ENCODE results near the gene VPS13A.
A peak's percentile ranks its signal among the peaks of the same experiment; 100 is the strongest.

Gene VPS13A

DNA sequence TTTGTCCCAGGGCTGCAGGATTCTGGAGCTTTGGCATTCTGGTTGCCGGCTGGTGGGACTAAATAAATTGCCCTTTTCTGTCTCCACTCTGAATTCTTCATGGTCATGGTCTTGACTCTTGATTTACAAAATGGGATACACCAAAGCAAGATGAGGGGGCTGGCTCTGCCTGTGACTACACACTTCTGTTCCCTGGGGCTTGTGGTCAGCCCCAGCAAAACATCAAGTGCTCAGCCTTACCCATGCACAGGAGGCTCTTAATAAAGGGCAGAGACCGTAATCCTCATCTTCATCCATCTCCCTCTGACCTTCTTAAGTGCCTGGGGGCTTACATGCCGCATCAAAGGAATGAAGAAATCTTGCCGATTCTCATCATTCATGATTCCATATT lies 272.7 kb downstream of the VPS13A start:
- no peak overlapping the region for H3K4me3 ChIP-seq (ENCODE audit: low read depth, low read length)
- DNase-seq (ENCODE audit: low read depth) = no peak
- TF ChIP-seq MAX (IDR thresholded peaks at IDR 0.05; ENCODE audit: low read depth, low read length) (no peak), POLR2A (IDR thresholded peaks at IDR 0.05; ENCODE audit: extremely low read depth, insufficient read length) (no peak), MYC (IDR thresholded peaks at IDR 0.05; ENCODE audit: low read depth, low read length) (no peak)

GRCh38 chr9:77451507-77451906 lies 274.2 kb downstream of the VPS13A start:
- no peak overlapping the region for H3K4me3 ChIP-seq (ENCODE audit: low read depth, low read length)
- TF ChIP-seq POLR2A (IDR thresholded peaks at IDR 0.05; ENCODE audit: extremely low read depth, insufficient read length) (no peak), CTCF (IDR thresholded peaks at IDR 0.05; ENCODE audit: low read depth, low read length) (no peak), MAX (IDR thresholded peaks at IDR 0.05; ENCODE audit: low read depth, low read length) (no peak), MYC (IDR thresholded peaks at IDR 0.05; ENCODE audit: low read depth, low read length) (no peak)
- DNase-seq (ENCODE audit: low read depth) = no peak

DNA sequence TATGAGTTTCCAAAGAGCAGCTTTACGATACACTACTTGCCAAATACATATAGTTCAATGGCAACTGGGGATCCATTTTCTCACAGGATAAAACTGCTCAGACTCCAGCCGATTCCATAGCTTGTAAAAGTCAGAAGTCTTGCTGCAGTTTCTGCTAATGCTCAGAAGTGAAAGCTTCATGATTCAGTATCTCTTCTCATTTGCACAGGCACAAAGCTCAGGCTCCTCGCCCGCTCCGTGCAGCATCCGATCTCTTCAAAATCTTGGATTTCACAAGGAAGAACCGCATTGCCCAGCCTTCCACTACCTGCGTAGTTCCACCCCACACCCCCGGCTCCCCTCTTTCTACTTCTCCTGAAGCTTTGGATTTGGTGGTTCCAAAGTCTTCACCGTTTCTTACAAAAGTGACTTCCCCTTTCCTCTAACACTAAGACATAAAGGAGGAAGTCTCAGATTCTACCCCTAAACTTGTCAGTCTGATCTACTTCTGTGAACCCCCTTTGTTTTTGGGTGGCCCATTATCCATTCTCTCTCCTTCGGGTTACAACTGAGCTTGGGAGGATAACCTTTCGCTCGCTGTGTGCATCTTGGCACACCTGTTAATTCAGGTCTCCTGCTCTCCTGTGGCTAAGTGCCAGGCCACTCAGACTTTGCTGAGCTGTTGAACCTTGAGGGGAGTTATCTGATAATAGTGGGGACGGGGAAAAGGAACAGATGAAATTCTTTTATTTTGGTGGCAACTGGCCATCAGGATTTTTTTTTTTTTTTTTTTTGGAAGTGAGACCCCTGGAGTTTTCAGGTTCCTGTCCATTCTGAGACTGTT lies 276.7 kb downstream of the VPS13A start:
- DNase-seq (ENCODE audit: low read depth) = peak; percentile 70
- H3K4me3 ChIP-seq (ENCODE audit: low read depth, low read length) = peak overlapping the region; percentile 52
- no peak for TF ChIP-seq POLR2A (IDR thresholded peaks at IDR 0.05; ENCODE audit: extremely low read depth, insufficient read length)
- TF ChIP-seq MYC (IDR thresholded peaks at IDR 0.05; ENCODE audit: low read depth, low read length) = no peak
- no peak for TF ChIP-seq MAX (IDR thresholded peaks at IDR 0.05; ENCODE audit: low read depth, low read length)
- no peak for TF ChIP-seq CTCF (IDR thresholded peaks at IDR 0.05; ENCODE audit: low read depth, low read length)

DNA sequence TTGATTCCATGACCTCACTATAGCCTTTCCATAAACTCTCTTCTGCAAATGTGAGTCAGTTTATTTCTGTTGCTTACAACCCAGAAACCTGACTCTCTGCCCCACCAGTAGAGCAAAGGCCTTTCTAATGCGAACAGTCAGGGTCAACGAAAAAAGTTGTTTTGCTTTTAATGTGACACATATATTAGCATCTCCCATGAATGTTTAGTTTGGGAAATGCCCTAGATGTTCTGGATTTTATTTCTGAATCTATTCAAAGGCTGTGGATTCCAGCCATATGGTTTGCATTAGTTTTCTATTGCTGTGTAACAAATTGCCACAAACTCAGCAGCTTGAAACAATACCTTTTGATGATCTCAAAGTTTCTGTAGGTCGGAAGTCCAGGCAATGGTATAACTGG lies 277.3 kb downstream of the VPS13A start:
- DNase-seq (ENCODE audit: low read depth) = no peak

GRCh38 chr9:77455312-77455927 lies 278.1 kb downstream of the VPS13A start:
- peak; percentile 66 for DNase-seq (ENCODE audit: low read depth)
- no peak overlapping the region for H3K4me3 ChIP-seq (ENCODE audit: low read depth, low read length)
- TF ChIP-seq MYC (IDR thresholded peaks at IDR 0.05; ENCODE audit: low read depth, low read length) (peak; percentile 79), CTCF (IDR thresholded peaks at IDR 0.05; ENCODE audit: low read depth, low read length) (peak; percentile 60), MAX (IDR thresholded peaks at IDR 0.05; ENCODE audit: low read depth, low read length) (peak; percentile 61; the same call in 1 of the 2 replicates), POLR2A (IDR thresholded peaks at IDR 0.05; ENCODE audit: extremely low read depth, insufficient read length) (no peak)

More for the DNA sequence above, 277.3 kb downstream of the VPS13A start:
- TF ChIP-seq MAX (IDR thresholded peaks at IDR 0.05; ENCODE audit: low read depth, low read length) (no peak), MYC (IDR thresholded peaks at IDR 0.05; ENCODE audit: low read depth, low read length) (no peak), CTCF (IDR thresholded peaks at IDR 0.05; ENCODE audit: low read depth, low read length) (no peak), POLR2A (IDR thresholded peaks at IDR 0.05; ENCODE audit: extremely low read depth, insufficient read length) (no peak)
- no peak overlapping the region for H3K4me3 ChIP-seq (ENCODE audit: low read depth, low read length)
